IMR-90 (cell line): ENCODE measurements around the gene UGGT2. TPM values are rescaled to one million over a fixed set of nuclear protein-coding genes. Genes with fewer than 3 reads are reported as not detected.
"Not testable (repeated sequence)": the region's sequence is repeated elsewhere in the genome, so short reads cannot be mapped to it uniquely, and the experiment has no call there.

ENCODE experiments used
- ATAC-seq: fragments of 200-7000 bp; cut with Tn5 transposase; 2 replicates; pipeline ENCODE4 v1.9.1; 2020; ENCODE audit warnings: low read depth, mild to moderate bottlenecking, moderate library complexity
- BruUV-seq: library from RNA; stranded (reverse); fragments of 400-500 nt; replicated peaks from 2 replicates; lab custom pipeline; 2021; lab: Mats Ljungman, UMichigan
- CTCF ChIA-PET: fragments of 300-600 bp; formaldehyde crosslinking; extraction: SDS; loops from one replicate; lab custom pipeline; 2021; ENCODE audit warnings: antibody characterized with exemption; lab: Yijun Ruan, JAX
- POLR2A ChIA-PET: fragments of 300-600 bp; sonication (Branson Sonifier 250); formaldehyde crosslinking; loops from one replicate; lab custom pipeline; 2022; ENCODE audit warnings: antibody characterized with exemption; ENCODE audit not compliant: unreplicated experiment; lab: Charles Lee
- DNase-seq: peaks from one replicate; pipeline ENCODE4 v3.0.0; 2013
- H2AFZ ChIP-seq: replicated peaks from 2 replicates; pipeline ENCODE3; 2013; ENCODE audit warnings: low read length, mild to moderate bottlenecking; ENCODE audit not compliant: poor library complexity
- H2AK5ac ChIP-seq: 2 replicates; pipeline ENCODE4 v1.6.1; 2013; ENCODE audit warnings: low read depth, low read length, inconsistent platforms
- H2AK9ac ChIP-seq: replicated peaks from 2 replicates; pipeline ENCODE3; 2013; ENCODE audit warnings: mild to moderate bottlenecking, low read depth, low read length, moderate library complexity; ENCODE audit not compliant: poor library complexity
- H2BK120ac ChIP-seq: 2 replicates; pipeline ENCODE4 v1.6.1; 2013; ENCODE audit warnings: low read depth, low read length, inconsistent platforms
- H2BK15ac ChIP-seq: 3 replicates; pipeline ENCODE4 v1.6.1; 2013; ENCODE audit warnings: low read depth, low read length, inconsistent platforms
- H2BK20ac ChIP-seq: 2 replicates; pipeline ENCODE4 v1.6.1; 2013; ENCODE audit warnings: low read depth, mild to moderate bottlenecking, inconsistent platforms, low read length, moderate library complexity
- H2BK5ac ChIP-seq: 2 replicates; pipeline ENCODE4 v1.6.1; 2013; ENCODE audit warnings: mild to moderate bottlenecking, low read depth, low read length, inconsistent platforms; ENCODE audit not compliant: poor library complexity, severe bottlenecking
- H3K14ac ChIP-seq: replicated peaks from 2 replicates; pipeline ENCODE4 v1.6.1; 2013; ENCODE audit warnings: low read depth, low read length, inconsistent platforms
- H3K18ac ChIP-seq: 2 replicates; pipeline ENCODE4 v1.6.1; 2013; ENCODE audit warnings: low read depth, low read length, control low read depth
- H3K23ac ChIP-seq: 2 replicates; pipeline ENCODE4 v1.6.1; 2013; ENCODE audit warnings: low read depth, low read length, inconsistent platforms
- H3K27ac ChIP-seq: 2 replicates; pipeline ENCODE4 v1.5.1; 2013; ENCODE audit warnings: mild to moderate bottlenecking, control low read depth, low read length; ENCODE audit not compliant: insufficient read depth
- H3K27me3 ChIP-seq: 2 replicates; pipeline ENCODE4 v1.6.1; 2013; ENCODE audit warnings: low read length; ENCODE audit not compliant: control insufficient read depth, insufficient read depth
- H3K36me3 ChIP-seq: 2 replicates; pipeline ENCODE4 v1.6.1; 2013; ENCODE audit warnings: low read length, mixed read lengths; ENCODE audit not compliant: control insufficient read depth, insufficient read depth
- H3K4ac ChIP-seq: 2 replicates; pipeline ENCODE4 v1.6.1; 2013; ENCODE audit warnings: low read depth, low read length, inconsistent platforms
- H3K4me1 ChIP-seq: 2 replicates; pipeline ENCODE4 v1.6.1; 2013; ENCODE audit warnings: low read length, mixed read lengths; ENCODE audit not compliant: control insufficient read depth, insufficient read depth
- H3K4me2 ChIP-seq: 2 replicates; pipeline ENCODE4 v1.6.1; 2013; ENCODE audit warnings: low read depth, mild to moderate bottlenecking, control low read depth, low read length, moderate library complexity
- H3K4me3 ChIP-seq: 2 replicates; pipeline ENCODE4 v1.5.1; 2013; ENCODE audit warnings: low read depth, mild to moderate bottlenecking, control low read depth, low read length, moderate library complexity; ENCODE audit not compliant: insufficient read depth
- H3K56ac ChIP-seq: 2 replicates; pipeline ENCODE4 v1.6.1; 2013; ENCODE audit warnings: low read length, inconsistent platforms; ENCODE audit not compliant: insufficient read depth; ENCODE audit errors: extremely low read depth
- H3K79me1 ChIP-seq, 2 experiments: 2 replicates each; pipeline ENCODE4 v1.6.1; 2013; ENCODE audit warnings: low read length in 2 of 2, inconsistent platforms in 1 of 2, low read depth in 1 of 2
- H3K9ac ChIP-seq: 2 replicates; pipeline ENCODE4 v1.6.1; 2013; ENCODE audit warnings: low read depth, low read length, control low read depth
- H3K9me1 ChIP-seq: 2 replicates; pipeline ENCODE4 v1.6.1; 2013; ENCODE audit warnings: low read length, inconsistent platforms; ENCODE audit not compliant: insufficient read depth
- H3K9me3 ChIP-seq: 2 replicates; pipeline ENCODE4 v1.6.1; 2013; ENCODE audit warnings: low read length; ENCODE audit not compliant: control insufficient read depth, insufficient read depth
- H4K20me1 ChIP-seq: 2 replicates; pipeline ENCODE4 v1.6.1; 2013; ENCODE audit warnings: low read length, inconsistent platforms; ENCODE audit not compliant: insufficient read depth
- H4K5ac ChIP-seq: 2 replicates; pipeline ENCODE4 v1.6.1; 2013; ENCODE audit warnings: mild to moderate bottlenecking, low read depth, low read length, control low read depth
- H4K8ac ChIP-seq, 2 experiments: 2 replicates each; pipeline ENCODE4 v1.6.1; 2013; ENCODE audit warnings: low read depth in 2 of 2, low read length in 2 of 2, control low read depth in 1 of 2, inconsistent platforms in 1 of 2
- H4K91ac ChIP-seq: 2 replicates; pipeline ENCODE4 v1.6.1; 2013; ENCODE audit warnings: low read depth, low read length, inconsistent platforms; ENCODE audit not compliant: insufficient read depth
- WGBS, 2 experiments: methylation state at CpG; one replicate each; pipeline versions ENCODE4 v1.1.5 to v1.1.7; 2013; ENCODE audit warnings: missing lambda C conversion rate in 2 of 2; ENCODE audit not compliant: insufficient read length in 1 of 2; ENCODE audit errors: extremely low coverage in 2 of 2; 5-methylcytosine and 5-hydroxymethylcytosine counted together
- dilution Hi-C: fragments of 300-500 bp; cut with HindIII; formaldehyde crosslinking; loops from one replicate; pipeline ENCODE4 v1.14.3; 2018; ENCODE audit warnings: low sequenced_read_pairs; ENCODE audit not compliant: unreplicated experiment
- in situ Hi-C: fragments of 300-500 bp; cut with MboI; formaldehyde crosslinking; loops from 3 replicates; pipeline ENCODE4 v1.14.3; 2019; ENCODE audit warnings: low sequenced_read_pairs, inconsistent platforms, mixed read lengths
- intact Hi-C: fragments of 100-400 bp; cut with micrococcal nuclease; formaldehyde crosslinking; loops from 2 replicates; pipeline ENCODE4 v1.10.0; 2022
- polyA plus RNA-seq, 3 experiments: library from polyadenylated mRNA; depleted of rRNA; stranded (reverse); fragments of >200 nt; gene quantifications; 2 replicates each; pipeline ENCODE4 v1.2.3, GENCODE V29; 2012; ENCODE audit warnings: low replicate concordance in 1 of 3
- total RNA-seq: library from RNA; depleted of rRNA; stranded (reverse); fragments of >200 nt; gene quantifications from 2 replicates; pipeline ENCODE4 v1.2.3, GENCODE V29; 2012

The UGGT2 gene
- total and polyA plus RNA-seq, 2 of the 4 experiments (the other 2 are of a cell fraction), result 21.4 to 40.1 TPM

- DNase-seq, H2BK15ac ChIP-seq, H3K36me3 ChIP-seq, H2BK120ac ChIP-seq, H2AFZ ChIP-seq, H3K4me2 ChIP-seq, intact Hi-C loops, H3K18ac ChIP-seq, H2BK20ac ChIP-seq, H3K4me3 ChIP-seq, H4K5ac ChIP-seq, H2AK5ac ChIP-seq, H3K9ac ChIP-seq, H3K14ac ChIP-seq, POLR2A ChIA-PET, H4K20me1 ChIP-seq, H3K9me3 ChIP-seq, dilution Hi-C loops, ATAC-seq, H3K4ac ChIP-seq, H3K23ac ChIP-seq, H3K79me1 ChIP-seq, H3K9me1 ChIP-seq, H2BK5ac ChIP-seq, H4K8ac ChIP-seq, H2AK9ac ChIP-seq, H3K27me3 ChIP-seq, in situ Hi-C loops, H4K91ac ChIP-seq, CTCF ChIA-PET, H3K27ac ChIP-seq, BruUV-seq, H3K56ac ChIP-seq, H3K4me1 ChIP-seq: not testable (repeated sequence)
- no CpG with 5 or more reads among the region's 6 CpGs for WGBS, 2 experiments
Observed at GRCh38 chr13:95972651-95973050, 80.5 kb downstream of the UGGT2 start.
